Retina (tissue), 1 donor: ENCODE data around the gene MACO1.

ENCODE experiments used
- DNase-seq: peaks from one replicate; pipeline ENCODE4 v3.0.0-alpha.2; 2016

MACO1 gene

GRCh38 chr1:25544819-25545218, 114.1 kb downstream of the MACO1 start:
- DNase-seq: no peak

DNA sequence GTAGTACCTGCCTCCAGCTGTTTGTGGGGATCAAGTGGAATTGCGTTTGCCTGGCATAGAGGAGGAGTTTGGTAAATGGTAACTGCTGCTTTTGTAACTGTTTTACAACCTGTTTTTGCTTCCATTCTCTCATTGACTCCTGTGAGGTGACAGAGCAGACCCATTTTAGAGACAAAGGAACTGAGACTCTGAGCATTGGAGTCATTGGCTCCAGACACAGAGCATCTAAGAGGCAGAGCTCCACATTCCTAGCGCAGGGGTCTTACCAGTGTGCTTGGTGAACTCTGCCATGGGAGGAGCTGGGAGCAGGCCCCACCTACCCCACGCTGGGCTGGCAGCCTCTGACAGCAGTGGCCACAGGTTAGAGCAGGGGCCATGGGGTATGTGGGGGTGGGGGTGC, 115.1 kb downstream of the MACO1 start:
- DNase-seq: no peak

DNA sequence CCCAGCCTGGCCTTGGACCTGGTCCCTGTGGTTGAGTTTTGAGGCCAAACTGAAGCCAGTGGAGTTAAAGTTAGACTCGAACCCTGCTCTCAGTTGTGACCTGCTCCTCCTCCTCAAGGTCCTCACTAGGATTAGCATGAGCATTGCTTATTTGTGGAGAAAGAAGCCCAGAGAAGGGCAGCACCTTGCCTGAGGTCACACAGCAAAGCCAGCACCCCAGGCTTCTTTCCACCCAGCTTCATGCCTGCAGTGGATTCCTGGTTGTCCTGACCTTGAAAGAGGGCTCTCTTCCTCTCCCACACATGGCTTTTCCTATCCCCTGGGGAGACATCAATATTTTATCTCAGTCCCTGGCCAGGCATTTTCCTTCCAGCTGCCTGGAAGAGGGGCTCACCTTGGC, 115.5 kb downstream of the MACO1 start:
- DNase-seq: no peak

DNA sequence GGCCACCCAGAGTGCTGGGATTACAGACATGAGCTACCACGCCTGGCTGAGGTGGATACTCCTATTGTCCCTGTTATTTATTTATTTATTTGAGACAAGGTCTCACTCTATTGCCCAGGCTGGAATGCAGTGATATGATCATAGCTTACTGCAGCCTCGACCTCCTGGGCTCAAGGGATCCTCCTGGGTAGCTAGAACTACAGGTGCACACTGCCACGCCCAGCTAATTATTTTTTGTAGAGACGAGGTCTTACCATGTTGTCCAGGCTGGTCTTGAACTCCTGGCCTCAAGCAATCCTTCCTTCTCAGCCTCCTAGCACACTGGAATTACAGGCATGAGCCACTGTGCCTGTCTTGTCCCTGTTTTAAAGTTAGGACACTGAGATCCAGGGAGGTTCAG, 117.9 kb downstream of the MACO1 start:
- no peak for DNase-seq

DNA sequence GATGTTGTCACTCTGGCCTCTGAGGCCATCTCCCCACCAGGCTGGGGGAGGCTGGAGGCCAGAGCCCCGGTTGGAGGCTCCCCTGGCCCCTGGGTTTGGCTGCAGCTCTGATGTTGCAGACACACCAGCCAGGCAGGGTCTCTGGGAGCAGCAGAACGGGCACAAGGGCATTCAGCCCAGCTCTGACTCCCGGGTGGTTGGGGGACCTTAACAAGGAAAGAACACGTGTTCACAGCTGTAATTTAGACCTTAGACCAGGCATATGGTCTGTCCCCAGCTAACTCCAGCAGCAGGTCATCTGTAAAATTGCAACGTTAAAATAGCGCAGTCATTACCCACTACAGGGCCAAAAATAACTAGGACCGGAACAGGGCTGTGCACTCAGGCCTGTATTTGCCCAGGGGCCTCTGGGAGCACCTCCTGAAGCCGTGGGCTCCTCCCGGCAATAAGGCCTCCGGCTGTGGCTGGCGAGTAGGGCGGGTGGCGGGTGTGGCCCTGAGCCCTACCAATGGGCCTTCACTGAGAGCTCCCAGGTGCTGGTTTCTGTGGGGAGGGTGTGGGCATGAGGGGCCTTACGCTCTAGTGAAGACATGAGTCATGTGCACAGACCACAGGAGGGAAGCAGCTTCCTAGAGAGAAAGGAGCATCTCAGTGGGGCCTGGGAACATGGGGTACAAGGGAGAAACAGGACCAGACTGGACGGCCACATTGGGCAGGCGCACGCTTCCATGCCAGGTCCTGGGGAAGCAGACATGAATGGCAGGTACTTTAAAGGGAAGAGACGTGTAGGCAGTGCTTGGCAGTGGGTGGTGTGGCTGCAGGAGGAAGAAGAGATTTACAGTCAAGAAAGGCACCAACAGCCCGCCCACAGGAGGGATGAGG, 118.8 kb downstream of the MACO1 start:
- peak; percentile 32 for DNase-seq
